Activated CD4-positive, CD25-positive, alpha-beta regulatory T cell (primary cell): ENCODE data around the gene ARHGAP36.
A peak's percentile ranks its signal among the peaks of the same experiment; 100 is the strongest.

Experiments
- DNase-seq, 4 experiments: peaks; one replicate each; lab custom pipeline; 2025; lab: John Stamatoyannopoulos, UW

ARHGAP36 gene

GRCh38 chrX:131068945-131069719 lies 11.0 kb downstream of the ARHGAP36 start:
- DNase-seq: peak in 1 of 4 experiments; percentile 0

- DNase-seq: no peak
Observed at GRCh38 chrX:131072871-131073571, 14.9 kb downstream of the ARHGAP36 start.

- no peak for DNase-seq
Observed at GRCh38 chrX:131073607-131074006, 15.5 kb downstream of the ARHGAP36 start.

GRCh38 chrX:131081772-131082740 lies 23.9 kb downstream of the ARHGAP36 start:
- DNase-seq: no peak

- no peak for DNase-seq
Observed at GRCh38 chrX:131083510-131084142, 25.5 kb downstream of the ARHGAP36 start.

- DNase-seq: no peak
Observed at GRCh38 chrX:131084145-131084544, 26.0 kb downstream of the ARHGAP36 start.

GRCh38 chrX:131136776-131137175 lies 78.6 kb downstream of the ARHGAP36 start:
- no peak for DNase-seq

- DNase-seq: no peak
Observed at GRCh38 chrX:131139072-131139471, 80.9 kb downstream of the ARHGAP36 start.
